Ascending aorta (tissue), 2 donors: ENCODE results near the gene TMEM163. TPM values are rescaled to one million over a fixed set of nuclear protein-coding genes. Genes with fewer than 3 reads are reported as not detected.

ENCODE experiments used
- DNase-seq, 2 donors: peaks; one replicate each; pipeline ENCODE4 v3.0.0-alpha.2; 2019; ENCODE audit warnings: low spot score in 2 of 2
- H3K27ac ChIP-seq, 2 donors: fragments of 200-600 bp; sonication (generic); one replicate each; pipeline ENCODE4 v1.5.1; 2016 to 2017; ENCODE audit warnings: mild to moderate bottlenecking in 1 of 2
- H3K27me3 ChIP-seq: fragments of 200-600 bp; sonication (generic); one replicate; pipeline ENCODE4 v1.5.1; 2017
- H3K36me3 ChIP-seq, 2 donors: fragments of 200-600 bp; sonication (generic); one replicate each; pipeline ENCODE4 v1.5.1; 2016
- H3K4me1 ChIP-seq, 2 donors: fragments of 200-600 bp; sonication (generic); one replicate each; pipeline ENCODE4 v1.5.1; 2016 to 2017; ENCODE audit warnings: mild to moderate bottlenecking in 1 of 2
- H3K4me3 ChIP-seq, 2 donors: fragments of 200-600 bp; sonication (generic); one replicate each; pipeline ENCODE4 v1.5.1; 2016 to 2017; ENCODE audit warnings: mild to moderate bottlenecking in 1 of 2
- H3K9me3 ChIP-seq, 2 donors: fragments of 200-600 bp; sonication (generic); one replicate each; pipeline ENCODE4 v1.5.1; 2016
- CTCF ChIP-seq, 3 experiments: fragments of 200-600 bp in 2 of 3; fragments of 450-650 bp in 1 of 3; sonication (generic) in 2 of 3; IDR thresholded peaks; one replicate each; pipeline ENCODE4 v1.5.1; 2016 to 2019; ENCODE audit warnings: antibody characterized with exemption in 3 of 3, mild to moderate bottlenecking in 1 of 3, moderate library complexity in 1 of 3
- intact Hi-C: fragments of 100-400 bp; cut with DNase I; formaldehyde crosslinking; loops from one replicate; pipeline ENCODE4 v1.15.1; 2023
- total RNA-seq: library from RNA; depleted of rRNA; stranded (reverse); fragments of >200 nt; gene quantifications from one replicate; pipeline ENCODE4 v1.1.0, GENCODE V29; 2016

Gene TMEM163
- total RNA-seq, 1 donor from 2014 or later, result not detected

- H3K27me3 ChIP-seq, result no peaks in the 10 kb centered on the region
- DNase-seq, result no peak
- H3K4me1 ChIP-seq, result no peaks in the 10 kb centered on the region
- no peaks in the 10 kb centered on the region for H3K9me3 ChIP-seq
- intact Hi-C loops, result no loop called here
- no peak overlapping the region for H3K4me3 ChIP-seq
- H3K36me3 ChIP-seq, result no peaks in the 10 kb centered on the region
- H3K27ac ChIP-seq, result no peak overlapping the region
- TF ChIP-seq CTCF (IDR thresholded peaks at IDR 0.05), result no peak
Observed at GRCh38 chr2:134417968-134418582, 300.7 kb downstream of the TMEM163 start.

GRCh38 chr2:134416637-134417036, 302.2 kb downstream of the TMEM163 start:
- no peaks in the 10 kb centered on the region for H3K36me3 ChIP-seq
- H3K9me3 ChIP-seq, result no peaks in the 10 kb centered on the region
- no peak overlapping the region for H3K4me3 ChIP-seq
- TF ChIP-seq CTCF (IDR thresholded peaks at IDR 0.05), result no peak
- no peaks in the 10 kb centered on the region for H3K27me3 ChIP-seq
- intact Hi-C loops, result no loop called here
- H3K27ac ChIP-seq, result no peak overlapping the region
- no peak for DNase-seq
- H3K4me1 ChIP-seq, result peaks cover under 1 to 3% of the 10 kb centered on the region in 2 donors

GRCh38 chr2:134416018-134416417, 302.8 kb downstream of the TMEM163 start:
- TF ChIP-seq CTCF (IDR thresholded peaks at IDR 0.05), result no peak
- Histone ChIP-seq H3K4me3 (no peak overlapping the region), H3K27me3 (no peaks in the 10 kb centered on the region), H3K4me1 (peaks cover 3 to 6% of the 10 kb centered on the region in 2 donors), H3K9me3 (no peaks in the 10 kb centered on the region), H3K36me3 (no peaks in the 10 kb centered on the region), H3K27ac (no peak overlapping the region)
- DNase-seq, result no peak
- intact Hi-C loops, result no loop called here

GRCh38 chr2:134413912-134414311, 304.9 kb downstream of the TMEM163 start:
- Histone ChIP-seq H3K27me3 (no peaks in the 10 kb centered on the region), H3K4me1 (peaks cover 3 to 6% of the 10 kb centered on the region in 2 donors), H3K36me3 (no peaks in the 10 kb centered on the region), H3K27ac (no peak overlapping the region), H3K4me3 (no peak overlapping the region), H3K9me3 (no peaks in the 10 kb centered on the region)
- no peak for DNase-seq
- intact Hi-C loops, result loop anchor here (5.0 kb wide), 1 partner anchor 207 kb away; no protein-coding TSS in a partner anchor
- TF ChIP-seq CTCF (IDR thresholded peaks at IDR 0.05), result no peak

GRCh38 chr2:134413430-134413829, 305.4 kb downstream of the TMEM163 start:
- H3K27ac ChIP-seq, result no peak overlapping the region
- H3K4me1 ChIP-seq, result peaks cover 3 to 6% of the 10 kb centered on the region in 2 donors
- no peaks in the 10 kb centered on the region for H3K27me3 ChIP-seq
- no peak for TF ChIP-seq CTCF (IDR thresholded peaks at IDR 0.05)
- no peaks in the 10 kb centered on the region for H3K36me3 ChIP-seq
- DNase-seq, result no peak
- H3K4me3 ChIP-seq, result no peak overlapping the region
- H3K9me3 ChIP-seq, result no peaks in the 10 kb centered on the region
- intact Hi-C loops, result loop anchor here (5.0 kb wide), 1 partner anchor 206 kb away; no protein-coding TSS in a partner anchor
